HL-60 (cell line): ENCODE data around the gene GLYATL3.

Experiments used
- DNase-seq, 2 experiments: peaks; one replicate each; pipeline ENCODE4 v3.0.0-alpha.2; 2010 to 2020; ENCODE audit warnings: low read depth in 1 of 2, low spot score in 1 of 2
- H3K27ac ChIP-seq: fragments of 250-450 bp; sonication (Bioruptor Pico); replicated peaks from 2 replicates; pipeline ENCODE4 v1.5.1; 2020; ENCODE audit warnings: mild to moderate bottlenecking, moderate library complexity
- H3K27me3 ChIP-seq: fragments of 250-450 bp; sonication (Bioruptor Pico); 2 replicates; pipeline ENCODE4 v1.5.1; 2021; ENCODE audit warnings: mild to moderate bottlenecking, moderate library complexity; ENCODE audit not compliant: insufficient read depth, poor library complexity, severe bottlenecking
- H3K4me3 ChIP-seq: replicated peaks from 2 replicates; pipeline ENCODE4 v1.5.1; 2011; ENCODE audit warnings: mild to moderate bottlenecking, control low read depth, low read length; ENCODE audit not compliant: insufficient read depth
- GABPA ChIP-seq: IDR thresholded peaks from 2 replicates; pipeline ENCODE4 v1.6.1; 2012; ENCODE audit warnings: low read depth
- POLR2AphosphoS5 ChIP-seq: IDR thresholded peaks from 2 replicates; pipeline ENCODE4 v1.6.1; 2012; ENCODE audit warnings: low read depth
- SPI1 ChIP-seq: IDR thresholded peaks from 2 replicates; pipeline ENCODE4 v1.6.1; 2012; ENCODE audit warnings: low read depth, mild to moderate bottlenecking, borderline replicate concordance
- TF ChIP-seq, protein P1 (sequence below): IDR thresholded peaks from 2 replicates; pipeline ENCODE4 v1.6.1; 2012; ENCODE audit warnings: low read depth; ENCODE audit not compliant: insufficient replicate concordance
- TF ChIP-seq, protein P2 (sequence below): IDR thresholded peaks from one replicate; pipeline ENCODE4 v1.5.1; 2011; ENCODE audit warnings: low read length, control low read depth, inconsistent platforms; ENCODE audit not compliant: insufficient read depth

GLYATL3 gene

DNA sequence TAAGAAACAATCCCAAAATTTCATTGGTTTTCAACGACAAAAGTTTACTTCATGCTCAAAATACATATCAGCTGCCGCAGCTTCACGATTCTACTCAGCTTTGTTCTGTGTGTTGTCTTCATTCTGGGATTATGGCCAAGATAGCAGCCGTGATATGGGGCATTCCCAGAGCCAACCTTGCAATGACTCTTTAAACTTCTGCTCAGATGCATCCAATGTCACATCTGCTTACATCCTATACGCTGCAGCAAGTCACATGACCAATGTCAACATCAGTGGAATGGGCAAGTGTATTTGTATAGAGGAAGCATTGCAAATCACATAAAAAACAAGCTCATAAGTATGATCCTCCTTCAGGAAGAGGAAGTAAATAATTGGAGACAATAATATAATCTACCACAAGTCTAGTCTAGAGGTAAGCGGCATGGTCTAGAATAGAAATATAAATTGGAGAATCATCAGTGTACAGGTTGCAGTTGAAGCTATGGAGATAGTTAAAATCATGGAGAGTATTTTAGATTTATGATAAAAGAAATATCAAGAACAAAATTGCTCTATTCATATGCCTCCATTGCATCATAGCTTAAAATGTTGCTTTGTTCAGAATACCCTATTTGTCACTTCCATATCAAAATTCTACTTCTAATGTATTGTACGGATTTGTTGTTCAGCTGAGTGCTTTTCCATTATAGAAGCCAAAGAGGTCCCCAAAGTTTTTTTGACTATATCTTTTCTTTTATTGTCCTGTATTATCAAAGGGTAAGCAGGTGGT is 43.5 kb downstream of the GLYATL3 start:
- H3K27me3 ChIP-seq, result peaks cover 5% of the 10 kb centered on the region
- DNase-seq, result peak in 1 of 2 experiments; percentile 6
- no peak overlapping the region for H3K27ac ChIP-seq
- no peak overlapping the region for H3K4me3 ChIP-seq
- TF ChIP-seq, protein P1, sequence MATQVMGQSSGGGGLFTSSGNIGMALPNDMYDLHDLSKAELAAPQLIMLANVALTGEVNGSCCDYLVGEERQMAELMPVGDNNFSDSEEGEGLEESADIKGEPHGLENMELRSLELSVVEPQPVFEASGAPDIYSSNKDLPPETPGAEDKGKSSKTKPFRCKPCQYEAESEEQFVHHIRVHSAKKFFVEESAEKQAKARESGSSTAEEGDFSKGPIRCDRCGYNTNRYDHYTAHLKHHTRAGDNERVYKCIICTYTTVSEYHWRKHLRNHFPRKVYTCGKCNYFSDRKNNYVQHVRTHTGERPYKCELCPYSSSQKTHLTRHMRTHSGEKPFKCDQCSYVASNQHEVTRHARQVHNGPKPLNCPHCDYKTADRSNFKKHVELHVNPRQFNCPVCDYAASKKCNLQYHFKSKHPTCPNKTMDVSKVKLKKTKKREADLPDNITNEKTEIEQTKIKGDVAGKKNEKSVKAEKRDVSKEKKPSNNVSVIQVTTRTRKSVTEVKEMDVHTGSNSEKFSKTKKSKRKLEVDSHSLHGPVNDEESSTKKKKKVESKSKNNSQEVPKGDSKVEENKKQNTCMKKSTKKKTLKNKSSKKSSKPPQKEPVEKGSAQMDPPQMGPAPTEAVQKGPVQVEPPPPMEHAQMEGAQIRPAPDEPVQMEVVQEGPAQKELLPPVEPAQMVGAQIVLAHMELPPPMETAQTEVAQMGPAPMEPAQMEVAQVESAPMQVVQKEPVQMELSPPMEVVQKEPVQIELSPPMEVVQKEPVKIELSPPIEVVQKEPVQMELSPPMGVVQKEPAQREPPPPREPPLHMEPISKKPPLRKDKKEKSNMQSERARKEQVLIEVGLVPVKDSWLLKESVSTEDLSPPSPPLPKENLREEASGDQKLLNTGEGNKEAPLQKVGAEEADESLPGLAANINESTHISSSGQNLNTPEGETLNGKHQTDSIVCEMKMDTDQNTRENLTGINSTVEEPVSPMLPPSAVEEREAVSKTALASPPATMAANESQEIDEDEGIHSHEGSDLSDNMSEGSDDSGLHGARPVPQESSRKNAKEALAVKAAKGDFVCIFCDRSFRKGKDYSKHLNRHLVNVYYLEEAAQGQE, result no peak
- TF ChIP-seq, protein P2, sequence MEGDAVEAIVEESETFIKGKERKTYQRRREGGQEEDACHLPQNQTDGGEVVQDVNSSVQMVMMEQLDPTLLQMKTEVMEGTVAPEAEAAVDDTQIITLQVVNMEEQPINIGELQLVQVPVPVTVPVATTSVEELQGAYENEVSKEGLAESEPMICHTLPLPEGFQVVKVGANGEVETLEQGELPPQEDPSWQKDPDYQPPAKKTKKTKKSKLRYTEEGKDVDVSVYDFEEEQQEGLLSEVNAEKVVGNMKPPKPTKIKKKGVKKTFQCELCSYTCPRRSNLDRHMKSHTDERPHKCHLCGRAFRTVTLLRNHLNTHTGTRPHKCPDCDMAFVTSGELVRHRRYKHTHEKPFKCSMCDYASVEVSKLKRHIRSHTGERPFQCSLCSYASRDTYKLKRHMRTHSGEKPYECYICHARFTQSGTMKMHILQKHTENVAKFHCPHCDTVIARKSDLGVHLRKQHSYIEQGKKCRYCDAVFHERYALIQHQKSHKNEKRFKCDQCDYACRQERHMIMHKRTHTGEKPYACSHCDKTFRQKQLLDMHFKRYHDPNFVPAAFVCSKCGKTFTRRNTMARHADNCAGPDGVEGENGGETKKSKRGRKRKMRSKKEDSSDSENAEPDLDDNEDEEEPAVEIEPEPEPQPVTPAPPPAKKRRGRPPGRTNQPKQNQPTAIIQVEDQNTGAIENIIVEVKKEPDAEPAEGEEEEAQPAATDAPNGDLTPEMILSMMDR, result no peak
- TF ChIP-seq POLR2AphosphoS5 (no peak), GABPA (no peak), SPI1 (no peak)

DNA sequence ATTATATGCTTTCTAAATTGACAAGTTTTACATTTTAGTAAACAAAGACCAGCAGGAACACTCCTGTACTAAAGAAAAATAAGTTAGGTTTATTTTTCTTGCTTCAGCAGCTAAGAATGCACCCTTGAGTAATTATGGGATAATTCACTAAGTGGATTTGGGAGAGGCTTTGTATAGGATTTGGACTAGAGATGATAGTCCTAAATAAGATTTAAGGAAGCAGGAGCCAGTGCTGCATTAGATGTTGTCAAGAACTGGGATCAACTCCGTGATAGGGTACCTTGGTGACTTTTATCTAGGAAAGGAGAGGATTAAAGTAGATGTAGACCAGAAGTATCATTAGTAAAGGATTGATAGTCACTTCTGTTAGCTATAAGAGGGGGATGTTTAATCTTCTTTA is 46.6 kb downstream of the GLYATL3 start:
- no peak for DNase-seq
- Histone ChIP-seq H3K27ac (no peak overlapping the region), H3K4me3 (no peak overlapping the region), H3K27me3 (peaks cover 17% of the 10 kb centered on the region)
- TF ChIP-seq POLR2AphosphoS5 (no peak), GABPA (no peak)

DNA sequence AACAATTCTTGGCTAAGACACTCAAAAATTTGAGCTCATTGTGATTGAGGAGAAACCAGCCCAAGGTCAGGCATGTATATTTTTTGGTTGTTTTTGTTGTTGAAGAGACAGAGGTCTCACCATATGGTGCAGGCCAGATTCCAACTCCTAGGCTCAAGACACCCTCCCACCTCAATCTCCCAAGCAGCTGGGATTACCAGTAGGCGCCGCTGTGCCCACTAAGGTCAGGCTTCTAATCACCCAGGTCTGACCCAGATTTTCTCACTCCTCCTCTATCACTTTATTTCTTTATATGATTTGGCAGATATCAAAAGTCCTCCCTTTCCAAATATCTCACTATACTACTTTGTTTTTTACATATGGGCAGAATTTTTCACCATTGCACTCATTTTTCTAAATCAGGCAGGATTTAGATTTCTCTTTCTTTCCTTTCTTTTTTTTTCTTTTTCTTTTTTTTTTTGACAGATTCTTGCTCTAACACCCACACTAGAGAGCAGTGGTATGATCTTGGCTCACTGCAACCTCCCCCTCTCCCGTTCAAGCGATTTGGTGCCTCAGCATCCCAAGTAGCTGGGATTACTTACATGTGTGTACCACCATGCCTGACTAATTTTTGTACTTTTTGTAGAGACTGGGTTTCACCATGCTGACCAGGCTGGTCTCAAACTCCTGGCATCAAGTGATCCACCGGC is 49.0 kb downstream of the GLYATL3 start:
- H3K4me3 ChIP-seq, result no peak overlapping the region
- no peak for DNase-seq
- H3K27ac ChIP-seq, result no peak overlapping the region
- TF ChIP-seq SPI1, result no peak
- TF ChIP-seq, protein P2, result no peak
- TF ChIP-seq GABPA, result no peak
- TF ChIP-seq, protein P1, result no peak
- TF ChIP-seq POLR2AphosphoS5, result no peak
- H3K27me3 ChIP-seq, result peaks cover 17% of the 10 kb centered on the region

DNA sequence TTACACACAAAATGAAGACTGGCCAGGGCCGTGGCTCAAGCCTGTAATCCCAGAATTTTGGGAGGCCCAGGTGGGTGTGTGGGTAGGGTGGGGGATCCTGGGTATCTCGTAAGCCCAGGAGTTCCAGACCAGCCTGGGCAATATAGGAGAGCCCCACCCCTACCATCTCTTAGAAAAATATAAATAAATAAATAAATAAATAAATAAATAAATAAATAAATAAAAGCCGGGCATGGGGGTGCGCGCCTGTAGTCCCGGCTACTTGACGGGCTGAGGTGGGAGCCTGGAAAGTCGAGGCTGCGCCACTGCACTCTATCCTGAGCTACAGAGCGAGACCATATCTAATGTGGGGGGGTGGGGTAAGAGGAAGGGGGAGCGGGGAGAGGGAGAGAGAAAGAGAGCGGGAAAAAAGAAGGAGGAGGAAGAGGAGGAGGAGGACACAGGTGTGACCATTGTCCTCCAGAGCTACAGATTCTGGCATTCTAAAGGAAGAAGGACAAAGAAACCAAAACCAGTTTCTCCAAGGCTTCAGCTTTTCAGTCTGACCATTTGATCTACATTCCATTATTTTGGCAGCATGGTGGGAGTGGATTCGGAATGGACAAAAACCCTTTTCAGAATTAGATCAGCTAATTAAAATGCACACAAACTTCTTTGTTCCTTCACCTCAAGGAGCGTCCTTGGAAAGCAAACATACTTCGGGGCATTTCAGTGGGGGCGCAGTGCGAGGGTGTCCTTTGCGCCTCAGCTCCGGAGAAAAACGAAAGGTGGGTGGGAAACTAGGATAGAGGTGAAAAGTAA is 50.2 kb downstream of the GLYATL3 start:
- no peak for DNase-seq
- Histone ChIP-seq H3K27ac (no peak overlapping the region), H3K4me3 (no peak overlapping the region), H3K27me3 (peaks cover 17% of the 10 kb centered on the region)
- TF ChIP-seq SPI1 (no peak), GABPA (no peak), POLR2AphosphoS5 (no peak)
- TF ChIP-seq, protein P1, result no peak
- TF ChIP-seq, protein P2, result no peak
